ENCODE data around the gene DENND1A.
"Not testable (repeated sequence)": the region's sequence is repeated elsewhere in the genome, so short reads cannot be mapped to it uniquely, and the experiment has no call there.

Gene DENND1A

DNA sequence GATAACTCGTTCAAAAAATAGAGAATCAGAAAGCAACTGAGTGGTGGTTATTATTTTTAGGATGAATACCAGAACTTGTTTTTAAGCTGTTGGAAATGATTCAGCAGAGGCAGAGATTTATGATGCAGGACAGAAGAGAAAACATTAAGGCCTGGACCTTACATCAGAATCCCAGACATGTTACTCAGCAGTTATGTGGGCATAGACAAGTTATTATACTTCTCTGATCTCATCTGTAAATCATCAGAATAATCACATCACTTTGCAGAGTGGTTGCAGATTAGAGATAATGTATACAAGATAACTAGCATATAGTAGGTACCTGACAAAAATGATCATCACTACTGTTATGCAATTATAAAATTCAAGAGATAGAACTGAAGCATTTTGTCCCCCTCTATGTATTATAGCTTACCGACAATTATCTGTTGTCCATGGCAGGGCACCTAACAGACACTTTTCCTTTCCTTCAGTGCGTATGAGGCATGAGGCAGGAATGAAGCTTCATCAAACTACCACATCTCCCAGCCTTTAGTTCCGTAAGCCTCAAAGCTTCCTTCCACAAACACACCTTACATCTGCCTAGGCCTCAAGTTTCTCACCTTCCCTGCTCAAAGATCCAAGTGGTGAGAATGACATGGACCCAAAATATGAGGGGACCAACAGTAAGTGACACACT, 165.9 kb downstream of the DENND1A start:
- no peak for DNase-seq

DNA sequence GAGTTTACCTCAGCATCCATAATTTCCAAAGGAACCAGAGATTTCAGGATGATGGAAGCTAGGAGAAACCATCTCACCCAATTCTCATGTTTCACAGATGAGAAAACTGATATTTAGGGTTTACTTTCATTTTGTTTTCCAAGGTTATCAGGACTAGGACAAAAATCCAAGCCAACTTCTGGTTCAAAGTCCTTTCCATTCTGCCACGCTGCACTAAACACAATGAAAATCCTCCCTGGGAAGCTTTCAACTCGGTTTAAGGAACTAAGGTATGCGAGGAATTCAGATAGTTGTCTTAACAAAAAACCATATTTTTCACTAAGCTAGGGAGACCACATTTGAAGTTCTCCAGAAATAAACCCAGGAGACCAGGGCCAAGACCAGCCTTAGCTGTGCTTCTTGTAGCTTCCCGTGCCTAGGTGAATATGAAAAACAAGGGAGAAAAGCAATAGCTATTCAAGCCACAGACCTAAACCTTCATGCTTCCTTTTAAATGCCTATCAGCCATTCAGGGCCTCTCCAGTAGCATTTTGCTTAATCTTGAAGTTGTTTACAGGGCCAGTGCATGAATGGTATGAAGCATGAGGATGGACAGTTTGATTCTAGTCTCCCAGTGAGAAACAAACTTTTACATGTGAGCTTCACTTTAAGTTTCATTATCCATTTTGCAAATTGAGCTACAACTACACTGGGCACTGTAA, 167.9 kb downstream of the DENND1A start:
- DNase-seq = no peak

DNA sequence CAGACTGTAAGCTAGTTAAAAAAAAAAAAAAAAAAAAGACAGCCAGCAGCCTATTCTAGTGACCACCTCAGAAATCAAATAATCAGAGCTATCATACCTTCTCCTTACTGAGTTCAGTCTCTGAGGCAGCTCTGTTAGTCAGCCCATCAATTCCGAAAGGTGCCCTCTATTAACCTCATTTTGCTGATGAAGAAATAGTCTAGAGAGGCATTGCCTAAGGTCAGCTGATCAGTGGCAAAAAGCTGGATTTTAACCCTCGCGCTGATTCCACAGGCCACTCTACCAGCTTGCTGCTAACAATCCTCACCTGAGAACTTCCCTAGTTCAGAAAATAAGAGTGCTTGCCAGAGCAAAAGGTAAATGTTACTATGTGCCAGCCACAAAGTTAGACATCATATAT, 172.0 kb downstream of the DENND1A start:
- DNase-seq = no peak

DNA sequence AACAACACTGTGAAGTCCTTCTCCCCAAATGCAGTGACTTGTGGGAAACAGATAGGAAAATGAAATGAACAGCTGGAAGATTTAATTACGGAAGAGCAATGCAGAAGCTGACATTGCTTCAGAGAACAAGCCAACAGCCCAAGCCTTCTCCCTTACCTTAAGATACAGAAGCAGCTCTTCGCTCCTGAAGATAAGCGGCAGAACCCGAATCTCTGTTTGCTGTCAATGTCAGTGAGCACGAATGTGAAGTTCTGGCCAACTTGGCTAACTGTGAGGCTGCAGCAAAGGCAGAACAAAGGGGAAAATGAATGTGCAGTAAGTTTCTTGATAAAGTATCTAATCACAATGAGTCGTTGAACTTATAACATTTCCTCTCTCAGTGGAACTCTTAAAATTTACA, 172.4 kb downstream of the DENND1A start:
- DNase-seq = no peak

DNA sequence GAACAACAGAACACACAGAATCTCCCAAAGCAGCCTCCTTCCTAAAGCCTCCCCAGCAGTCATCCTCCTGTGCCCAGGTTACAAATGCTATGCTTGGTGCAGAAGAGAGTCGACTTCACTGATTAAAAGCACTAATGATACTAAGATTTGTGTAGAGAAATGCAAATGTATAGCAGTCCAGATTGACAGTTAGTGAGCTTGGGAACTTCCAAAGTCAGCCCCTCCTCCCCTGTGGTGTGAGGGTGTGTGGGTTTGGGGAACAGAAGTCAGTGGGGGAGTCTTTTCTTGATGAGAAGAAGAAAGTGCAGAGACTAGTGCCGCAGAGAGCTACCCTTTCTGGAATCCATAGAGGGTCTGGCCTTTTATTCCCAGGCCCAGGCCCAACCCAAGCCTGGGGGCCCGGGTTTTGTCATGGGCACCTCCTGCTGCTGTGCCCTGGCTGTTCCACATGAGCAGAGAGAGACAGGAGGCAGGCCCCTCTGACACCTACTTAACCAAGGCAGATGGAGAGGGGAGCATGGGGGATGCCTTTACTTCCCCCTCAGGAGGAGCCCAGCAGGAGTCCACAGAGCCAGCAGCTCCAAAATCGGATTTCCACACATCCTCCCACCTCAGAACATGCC, 173.3 kb downstream of the DENND1A start:
- DNase-seq = peak in 1 of 2 donors; percentile 11

DNA sequence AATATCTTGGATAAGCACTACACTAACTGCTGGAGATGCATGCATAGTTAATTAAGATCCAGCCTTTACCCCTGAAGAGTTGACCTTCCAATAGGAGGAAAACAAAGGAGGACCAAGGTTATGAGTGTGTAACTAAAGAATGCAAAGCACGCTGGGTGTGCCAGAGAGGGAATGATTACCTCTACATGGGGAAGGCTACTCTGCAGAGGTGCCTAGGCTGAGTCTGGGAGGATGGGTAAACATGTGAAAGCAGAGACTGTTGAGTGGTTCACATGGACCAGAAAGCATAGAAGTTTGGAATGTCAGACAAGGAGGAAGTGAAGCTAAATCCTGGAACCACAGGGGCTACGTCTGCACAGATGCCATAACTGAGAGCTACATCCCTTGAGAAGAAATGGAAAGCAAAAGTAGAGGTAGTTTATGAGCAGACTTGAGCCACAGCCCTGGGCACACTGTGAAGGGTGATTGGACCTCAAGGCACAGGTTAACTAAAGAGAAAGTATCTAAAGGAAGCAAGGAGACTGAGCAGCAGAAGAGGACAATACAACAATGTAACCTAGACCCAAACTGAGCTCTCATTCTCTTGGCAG, 176.2 kb downstream of the DENND1A start:
- no peak for DNase-seq

DNA sequence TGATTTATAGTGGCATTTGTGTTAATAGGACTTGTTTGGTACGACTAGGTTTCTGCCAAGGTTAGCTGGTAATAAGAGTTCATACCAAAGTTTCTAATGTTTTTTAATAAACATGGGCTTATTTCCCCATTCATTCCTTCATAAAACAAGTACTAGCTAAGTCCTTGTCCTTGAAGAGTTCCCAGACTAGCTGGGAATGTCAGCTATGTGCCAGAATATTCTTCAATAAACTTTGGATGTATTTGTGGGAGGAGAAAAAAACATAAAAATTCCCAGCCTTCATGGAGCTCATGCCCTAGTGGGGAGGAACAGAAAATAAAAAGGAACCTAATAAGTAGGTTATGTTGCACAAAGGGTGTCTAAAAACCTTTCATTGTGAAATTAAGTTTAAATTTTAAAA, 176.9 kb downstream of the DENND1A start:
- DNase-seq = no peak

DNA sequence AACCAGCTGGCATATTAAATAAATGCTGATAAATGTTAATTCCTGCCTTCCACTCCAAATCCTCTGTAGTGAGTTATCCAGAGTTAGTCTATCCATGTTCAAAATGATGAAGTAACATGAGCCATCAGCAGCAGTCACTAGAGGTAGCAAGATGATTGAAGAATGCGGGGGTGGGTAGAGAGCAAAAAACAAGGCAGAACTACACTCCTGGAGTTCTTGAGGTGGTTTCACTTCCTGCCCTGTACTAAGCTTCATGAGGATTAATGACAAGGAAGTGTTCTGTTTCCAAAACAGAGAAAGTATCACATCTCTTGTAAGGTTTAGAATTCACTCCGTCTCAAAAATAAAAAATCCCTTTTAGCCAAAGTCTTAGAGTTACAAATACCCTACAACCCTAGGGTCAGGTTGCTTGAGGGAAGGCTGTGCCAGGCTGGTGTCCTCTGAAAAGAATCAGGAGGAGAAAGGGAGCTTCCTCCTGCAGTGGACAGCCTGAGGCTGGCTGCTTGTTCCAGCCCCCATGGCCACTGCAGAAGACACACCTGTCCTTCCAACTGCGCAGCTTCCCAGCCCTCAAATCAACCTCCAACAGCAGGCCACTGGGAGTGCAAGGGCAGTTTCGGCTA, 180.2 kb downstream of the DENND1A start:
- peak; percentile 64 to 65 for DNase-seq

DNA sequence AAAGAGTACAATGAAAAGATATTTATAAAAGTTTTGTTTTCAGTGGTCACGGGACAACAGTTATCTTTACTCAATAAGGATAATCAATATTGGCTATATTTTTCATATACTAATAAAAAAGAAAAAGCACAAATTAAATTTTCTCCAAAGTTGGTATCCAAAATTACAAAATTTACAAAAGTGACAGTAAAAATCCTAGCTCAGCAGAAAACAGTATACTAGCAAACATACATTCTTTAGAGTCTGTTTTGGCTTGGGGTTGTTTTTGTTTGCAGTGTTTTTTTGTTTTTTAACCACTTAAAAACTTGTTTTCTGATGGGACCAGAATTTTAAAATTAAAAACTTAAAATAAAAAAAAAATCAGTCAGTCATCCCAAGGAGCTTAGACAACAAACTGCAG, 183.2 kb downstream of the DENND1A start:
- DNase-seq = no peak

DNA sequence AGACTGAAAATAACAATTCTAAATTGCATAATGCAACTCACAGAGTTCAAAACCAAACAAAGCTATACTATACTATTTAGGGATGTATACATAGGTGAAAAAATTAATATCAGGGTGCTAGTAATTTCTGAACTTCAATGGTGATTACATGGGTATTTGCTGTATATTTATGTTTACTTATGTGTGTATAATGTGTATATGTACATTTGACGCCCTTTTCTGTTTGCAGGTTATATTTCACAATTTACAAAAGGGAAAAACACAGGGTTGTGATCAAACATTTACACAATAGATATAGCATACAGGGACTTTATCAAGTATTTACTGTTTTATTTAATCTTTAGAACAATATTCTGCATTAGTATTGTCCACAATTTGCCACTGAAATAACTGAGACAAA, 184.0 kb downstream of the DENND1A start:
- DNase-seq = no peak

DNA sequence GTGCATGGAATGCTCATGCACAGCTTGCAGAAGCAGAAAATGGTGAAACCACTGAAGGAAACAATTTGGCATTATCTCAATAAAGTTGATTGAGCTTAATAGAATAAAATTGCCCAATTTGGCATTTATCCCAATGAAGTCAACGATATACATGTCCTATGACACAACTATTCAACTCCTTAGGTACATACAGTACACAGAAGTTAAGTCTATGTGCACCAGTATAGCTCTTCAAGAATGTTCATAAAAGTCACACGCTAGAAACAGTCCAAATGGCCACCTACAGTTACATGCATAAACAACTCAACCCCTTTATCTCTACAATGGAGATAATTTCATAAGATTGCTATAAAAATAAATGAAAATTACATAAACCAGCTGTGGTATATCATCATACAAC, 184.5 kb downstream of the DENND1A start:
- no peak for DNase-seq

DNA sequence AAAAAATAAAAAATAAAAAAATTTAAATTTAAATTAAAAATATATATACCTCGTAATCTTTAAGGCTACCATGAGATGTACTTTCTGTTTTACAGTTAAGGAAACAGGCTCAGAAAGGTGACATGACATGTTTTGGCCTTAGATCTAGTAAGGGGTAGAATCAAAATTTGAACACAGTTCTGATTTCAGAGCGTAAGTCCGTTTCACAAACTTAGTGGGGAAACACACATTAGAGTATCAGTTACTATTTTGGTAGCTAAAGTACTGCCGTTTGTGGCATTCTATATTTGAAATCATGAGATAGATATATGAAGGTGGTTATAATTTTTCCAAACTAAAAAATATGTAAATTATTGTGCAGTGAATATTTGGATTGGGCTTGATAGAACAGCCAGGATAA, 186.2 kb downstream of the DENND1A start:
- no peak for DNase-seq

DNA sequence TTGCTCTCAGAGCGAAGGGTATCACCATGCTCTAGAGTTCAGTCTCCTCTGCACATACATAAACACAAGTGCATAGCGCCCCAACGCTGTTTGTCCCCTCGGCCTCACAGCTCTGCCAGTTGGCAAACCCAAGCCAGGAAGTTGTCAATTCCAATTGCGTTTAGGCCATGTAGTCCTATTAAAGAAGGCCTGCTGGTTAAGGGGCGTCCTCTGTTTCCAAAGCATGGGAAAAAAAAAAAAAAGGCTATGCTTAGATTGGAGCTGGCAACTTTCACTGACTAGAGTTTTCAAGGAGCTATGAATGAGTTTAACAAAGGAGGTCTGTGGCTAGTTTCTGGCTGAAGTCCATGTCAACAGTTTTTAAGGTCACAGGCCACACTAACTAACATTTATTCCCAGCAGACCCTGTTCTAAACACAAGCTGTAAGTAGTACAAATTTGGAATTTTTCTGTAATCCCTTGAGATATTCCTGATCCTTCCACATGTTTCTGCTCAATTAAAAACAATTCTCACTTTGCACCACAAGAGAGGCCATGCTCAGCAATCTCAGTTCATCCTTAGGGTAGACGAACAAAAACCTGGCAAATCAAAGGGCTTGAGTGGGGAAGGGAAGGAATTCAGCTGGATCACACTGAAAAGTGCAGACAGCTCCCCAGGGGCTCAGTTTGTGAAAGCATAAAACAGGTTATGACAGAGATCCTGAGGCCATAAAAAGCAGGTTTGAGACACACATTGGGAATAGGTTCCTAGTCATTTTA, 187.7 kb downstream of the DENND1A start:
- no peak for DNase-seq

DNA sequence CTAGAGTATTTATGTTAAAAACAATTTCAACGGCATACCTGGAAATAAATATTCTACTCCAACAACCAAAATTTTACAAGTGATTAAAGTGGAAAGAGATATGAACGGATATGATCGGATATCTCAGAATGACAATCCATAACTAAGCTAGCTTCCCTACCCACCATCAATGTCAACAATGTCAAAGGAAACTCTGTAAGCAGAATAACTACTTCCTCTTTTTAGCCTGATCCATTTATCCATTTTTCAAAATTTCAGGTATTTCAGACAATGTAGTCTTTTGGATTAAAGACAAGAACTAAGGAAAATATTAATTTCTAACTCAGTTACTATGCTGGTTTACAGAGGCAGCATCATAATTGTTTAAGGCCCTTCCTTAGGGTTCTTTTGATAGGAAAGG, 188.7 kb downstream of the DENND1A start:
- peak in 1 of 2 donors; percentile 10 for DNase-seq

DNA sequence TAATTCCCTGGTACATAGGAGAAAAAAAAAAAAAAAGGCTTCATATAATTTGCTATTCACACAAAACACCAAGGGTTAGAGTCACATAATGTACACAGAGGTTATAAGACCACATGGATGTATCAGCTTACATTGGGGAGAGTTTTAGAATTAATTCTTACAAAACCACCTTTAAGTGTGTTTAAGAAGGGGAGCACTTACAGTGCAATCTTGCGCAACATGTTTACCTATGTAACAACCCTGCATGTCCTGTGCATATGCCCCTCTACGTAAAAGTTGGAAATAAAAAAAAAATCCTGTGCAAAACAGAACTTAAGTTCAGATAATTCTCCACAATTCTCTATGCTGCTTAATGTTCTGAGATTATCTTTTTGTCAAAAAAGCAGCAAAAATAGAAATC, 190.0 kb downstream of the DENND1A start:
- DNase-seq = no peak

DNA sequence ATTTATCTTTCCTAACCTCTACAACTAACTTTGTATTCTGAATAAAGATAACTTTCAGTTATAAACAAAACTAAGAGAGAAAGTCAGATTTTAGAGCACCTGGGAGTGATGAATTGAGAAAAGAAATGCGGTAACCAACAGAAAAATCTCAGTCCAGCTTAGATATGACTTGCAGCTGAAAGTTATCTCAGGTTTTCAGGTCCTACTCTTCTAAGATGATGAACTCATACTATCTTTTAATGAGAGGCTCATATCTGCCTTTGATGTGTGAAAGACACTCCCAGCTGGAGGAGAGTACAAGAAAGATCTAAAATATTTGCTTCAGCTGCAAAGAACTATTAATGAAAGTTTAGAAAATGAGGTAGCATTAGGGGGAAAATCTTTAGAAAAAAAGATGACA, 190.5 kb downstream of the DENND1A start:
- DNase-seq = no peak

DNA sequence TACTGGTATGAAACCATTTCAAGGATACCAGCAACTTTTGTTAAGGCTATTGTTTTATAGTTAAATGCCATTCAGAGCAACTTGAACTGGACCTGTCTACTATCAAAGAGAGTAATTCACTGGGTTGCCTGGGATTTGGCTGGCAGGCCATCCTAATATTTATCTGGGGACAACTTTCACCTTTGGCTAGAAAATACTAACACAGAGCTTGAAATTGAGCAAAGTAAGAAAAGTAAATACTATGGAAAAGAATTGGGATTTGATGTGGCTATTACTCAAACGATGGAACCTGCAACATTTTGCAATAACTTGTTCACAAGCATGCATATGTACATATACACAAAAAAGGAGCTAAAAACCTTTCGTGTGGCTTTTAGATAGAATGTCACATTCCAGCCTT, 191.3 kb downstream of the DENND1A start:
- DNase-seq = no peak

DNA sequence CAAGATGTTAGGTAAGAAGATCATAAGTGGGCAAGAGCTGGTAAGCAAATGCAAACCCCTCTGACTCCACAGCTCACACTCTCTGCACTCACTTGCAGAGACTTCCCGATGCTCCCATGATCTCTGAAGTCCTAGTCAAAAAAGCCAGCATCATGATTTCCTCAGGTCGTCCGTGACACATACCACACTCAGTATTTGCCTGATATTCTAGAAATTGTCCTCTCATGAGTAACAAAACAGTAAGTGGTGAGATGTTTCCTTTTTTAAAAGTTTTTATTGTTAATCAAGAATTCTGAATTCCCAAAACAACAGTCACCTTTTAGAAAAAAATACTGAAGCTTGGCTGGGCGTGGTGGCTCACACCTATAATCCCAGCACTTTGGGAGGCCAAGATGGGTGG, 194.6 kb downstream of the DENND1A start:
- no peak for DNase-seq

DNA sequence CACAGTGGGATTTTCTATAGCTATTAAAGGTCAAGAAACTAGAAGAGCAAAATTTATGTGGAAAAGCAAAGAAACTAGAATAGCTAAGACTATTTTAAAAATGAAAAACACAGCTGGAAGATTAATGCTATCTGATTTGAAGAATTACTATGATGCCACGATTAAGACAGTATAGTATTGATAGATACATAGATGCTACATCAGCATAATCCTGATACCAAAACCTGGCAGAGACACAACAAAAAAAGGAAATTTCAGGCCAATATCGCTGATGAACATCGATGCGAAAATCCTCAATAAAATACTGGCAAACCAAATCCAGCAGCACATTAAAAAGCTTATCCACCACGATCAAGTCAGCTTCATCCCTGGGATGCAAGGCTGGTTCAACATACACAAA, 201.4 kb downstream of the DENND1A start:
- DNase-seq = not testable (repeated sequence)

DNA sequence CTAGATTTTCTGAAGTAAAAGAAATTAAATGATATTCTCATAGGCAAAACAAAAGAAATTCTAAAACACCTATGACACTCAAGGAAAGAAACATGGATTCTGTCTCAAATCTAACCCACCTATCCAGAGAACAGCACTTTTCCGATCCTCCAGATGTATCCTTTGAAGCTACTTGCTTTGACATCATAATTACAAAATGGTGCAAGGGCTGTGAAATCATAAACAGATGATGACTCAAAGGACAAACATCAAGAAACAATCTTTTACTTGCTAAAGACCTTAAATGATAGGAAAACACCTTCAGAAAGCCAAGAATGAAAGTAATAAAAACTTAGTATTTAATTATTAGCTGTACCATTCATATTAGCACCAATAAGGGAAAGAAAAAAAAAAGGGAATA, 202.6 kb downstream of the DENND1A start:
- no peak for DNase-seq

DNA sequence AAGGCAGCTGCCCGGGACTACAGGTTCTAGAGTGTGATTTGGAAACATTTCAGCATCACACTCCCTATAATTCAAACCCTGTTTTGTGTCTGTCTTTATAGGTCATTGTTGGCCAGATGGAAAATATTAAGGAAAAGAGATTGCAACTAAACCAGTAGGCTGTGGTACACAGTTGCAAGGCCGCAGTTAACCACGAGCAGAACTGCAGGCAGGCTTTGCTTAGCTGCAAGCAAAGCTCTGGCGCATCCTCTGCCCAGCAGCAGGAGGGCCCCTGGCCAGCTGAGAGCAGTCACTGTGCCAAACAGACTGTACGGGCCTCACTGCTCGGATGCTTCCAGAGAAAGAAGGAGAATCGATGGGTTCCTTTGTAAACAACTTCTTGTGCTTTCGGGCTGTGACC, 204.5 kb downstream of the DENND1A start:
- no peak for DNase-seq

DNA sequence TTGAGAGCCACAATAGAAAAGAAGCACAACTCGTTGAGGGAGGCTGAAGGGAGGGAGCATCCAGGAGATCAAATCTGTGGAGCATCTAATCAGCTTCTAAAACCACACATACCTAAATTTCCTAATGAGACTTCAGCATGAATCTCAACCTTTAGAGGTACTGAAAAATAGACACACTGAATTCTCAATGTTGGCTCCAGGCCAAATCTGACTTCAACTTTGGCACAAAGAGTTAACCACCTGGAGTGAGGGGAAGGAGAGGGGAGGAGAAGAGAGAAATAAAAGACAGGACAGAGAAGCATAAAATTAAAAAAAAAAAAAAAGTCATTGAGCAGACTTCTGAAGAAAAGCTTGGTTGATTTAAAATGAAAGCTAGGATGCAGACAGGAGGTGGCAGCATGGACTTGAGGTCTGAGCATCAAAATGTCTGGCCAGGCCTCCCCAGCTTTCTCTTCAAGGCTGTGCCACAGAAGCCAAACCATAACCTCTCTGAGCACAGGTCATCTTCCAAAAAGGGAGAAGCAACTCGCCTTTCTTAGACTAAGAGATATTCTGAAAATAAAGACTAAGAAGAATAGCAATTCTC, 205.6 kb downstream of the DENND1A start:
- DNase-seq = peak; percentile 7 to 41

All from inflammatory macrophage (primary cell).